Measurements from ENCODE around the gene CKB.

- TF ChIP-seq TAF1 (IDR thresholded peaks at IDR 0.05; ENCODE audit: borderline replicate concordance, insufficient read depth, low read length) (no peak), SIN3A (IDR thresholded peaks at IDR 0.05; ENCODE audit: borderline replicate concordance, insufficient read depth, low read length) (no peak), REST (IDR thresholded peaks at IDR 0.05; ENCODE audit: insufficient read depth in 1 of 2, low read depth in 2 of 2, low read length in 2 of 2) (no peak), FOXP2 (optimal IDR thresholded peaks at IDR 0.05; ENCODE audit: borderline replicate concordance, extremely low read depth, extremely low read length, insufficient read depth) (no peak), POLR2AphosphoS5 (IDR thresholded peaks at IDR 0.05; ENCODE audit: low read depth, low read length) (no peak)
Observed at GRCh38 chr14:103558071-103558882, 35.6 kb upstream of the CKB start.
